ENCODE results near the gene TMEM179B. TPM values are rescaled to one million over a fixed set of nuclear protein-coding genes. Genes with fewer than 3 reads are reported as not detected.

TMEM179B gene
- total and polyA plus RNA-seq, 9 of the 15 experiments (the other 6 are each of a cell fraction or from before 2014, with no cell fraction given): 27.7 to 105 (median 37.0) TPM

DNA sequence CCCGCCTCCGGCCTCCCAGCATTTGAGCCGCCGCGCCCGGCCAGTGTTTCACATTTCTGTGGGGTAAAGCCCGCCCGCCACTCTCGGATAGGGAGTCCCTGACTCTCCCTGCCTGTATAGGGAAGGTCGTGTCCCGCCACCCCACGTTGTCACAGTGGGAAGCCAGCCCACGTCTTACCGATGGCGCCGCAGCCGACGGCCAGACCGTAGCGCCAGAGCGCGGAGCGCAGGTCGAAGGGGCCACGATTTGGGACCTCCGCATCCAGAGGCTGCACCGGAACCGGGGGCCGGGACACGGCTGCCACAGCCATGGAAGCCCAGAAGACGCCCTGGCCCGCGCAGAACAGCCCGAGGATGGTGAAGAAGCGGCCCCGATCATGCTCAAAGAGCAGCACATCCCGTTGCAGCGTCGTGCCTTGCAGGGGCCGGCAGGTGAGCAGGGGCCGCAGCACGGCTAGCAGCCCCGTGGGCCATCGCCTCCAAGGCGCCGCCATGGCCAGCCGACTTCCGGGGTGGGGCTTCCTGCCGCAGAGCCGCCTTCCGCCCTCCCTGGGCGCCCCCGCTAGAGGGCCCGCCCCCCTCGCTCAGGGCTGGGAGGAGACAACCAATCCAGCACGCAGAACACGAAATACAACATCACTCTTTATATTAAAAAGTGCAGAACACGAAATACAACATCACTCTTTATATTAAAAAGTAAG is 4.4 kb downstream of the TMEM179B start, which contains the start of gene TMEM223 (continued):
- TF ChIP-seq SAP30 (IDR thresholded peaks at IDR 0.05; ENCODE audit: borderline replicate concordance, insufficient read depth, low read depth, low read length, poor library complexity, severe bottlenecking) (peak; percentile 88), ETV5 (CRISPR knock-in tag; IDR thresholded peaks at IDR 0.05; ENCODE audit: low read depth) (peak; percentile 93), PHB (CRISPR knock-in tag; IDR thresholded peaks at IDR 0.05) (0 out of 2 replicates have a peak, but pooled peaks have one; percentile 38), HIVEP1 (CRISPR knock-in tag; IDR thresholded peaks at IDR 0.05) (no peak), ZBTB17 (CRISPR knock-in tag; IDR thresholded peaks at IDR 0.05) (peak; percentile 81), TAF7 (tag; IDR thresholded peaks at IDR 0.05) (peak; percentile 69), HNRNPUL1 (IDR thresholded peaks at IDR 0.05; ENCODE audit: low read length) (no peak), MCM7 (IDR thresholded peaks at IDR 0.05) (no peak), KAT7 (CRISPR knock-in tag; IDR thresholded peaks at IDR 0.05; ENCODE audit: borderline replicate concordance) (peak; percentile 91), SPI1 (IDR thresholded peaks at IDR 0.05; ENCODE audit: borderline replicate concordance, low read depth, low read length) (0 out of 2 replicates have a peak, but pooled peaks have one; percentile 17), ZFX (CRISPR knock-in tag; IDR thresholded peaks at IDR 0.05) (peak; percentile 83), ETS2 (tag; IDR thresholded peaks at IDR 0.05; ENCODE audit: borderline replicate concordance, poor library complexity, severe bottlenecking) (no peak), SIN3A (IDR thresholded peaks at IDR 0.05; ENCODE audit: borderline replicate concordance in 2 of 2, control insufficient read depth in 1 of 2, low read depth in 2 of 2, low read length in 2 of 2) (peak; percentile 86 to 94; a peak in 3 of 4 replicates), L3MBTL2 (IDR thresholded peaks at IDR 0.05) (peak; percentile 55; the same call in 1 of the 2 replicates)
- TF ChIP-seq, protein P1, sequence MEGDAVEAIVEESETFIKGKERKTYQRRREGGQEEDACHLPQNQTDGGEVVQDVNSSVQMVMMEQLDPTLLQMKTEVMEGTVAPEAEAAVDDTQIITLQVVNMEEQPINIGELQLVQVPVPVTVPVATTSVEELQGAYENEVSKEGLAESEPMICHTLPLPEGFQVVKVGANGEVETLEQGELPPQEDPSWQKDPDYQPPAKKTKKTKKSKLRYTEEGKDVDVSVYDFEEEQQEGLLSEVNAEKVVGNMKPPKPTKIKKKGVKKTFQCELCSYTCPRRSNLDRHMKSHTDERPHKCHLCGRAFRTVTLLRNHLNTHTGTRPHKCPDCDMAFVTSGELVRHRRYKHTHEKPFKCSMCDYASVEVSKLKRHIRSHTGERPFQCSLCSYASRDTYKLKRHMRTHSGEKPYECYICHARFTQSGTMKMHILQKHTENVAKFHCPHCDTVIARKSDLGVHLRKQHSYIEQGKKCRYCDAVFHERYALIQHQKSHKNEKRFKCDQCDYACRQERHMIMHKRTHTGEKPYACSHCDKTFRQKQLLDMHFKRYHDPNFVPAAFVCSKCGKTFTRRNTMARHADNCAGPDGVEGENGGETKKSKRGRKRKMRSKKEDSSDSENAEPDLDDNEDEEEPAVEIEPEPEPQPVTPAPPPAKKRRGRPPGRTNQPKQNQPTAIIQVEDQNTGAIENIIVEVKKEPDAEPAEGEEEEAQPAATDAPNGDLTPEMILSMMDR (IDR thresholded peaks at IDR 0.05 in 2 of 3, conservative IDR thresholded peaks at IDR 0.05 in 1 of 3; ENCODE audit: insufficient read depth in 2 of 3, low read depth in 1 of 3, low read length in 3 of 3): peak in 1 of 3 experiments; percentile 16; a peak in 2 of 6 replicates
- TF ChIP-seq, protein P2, sequence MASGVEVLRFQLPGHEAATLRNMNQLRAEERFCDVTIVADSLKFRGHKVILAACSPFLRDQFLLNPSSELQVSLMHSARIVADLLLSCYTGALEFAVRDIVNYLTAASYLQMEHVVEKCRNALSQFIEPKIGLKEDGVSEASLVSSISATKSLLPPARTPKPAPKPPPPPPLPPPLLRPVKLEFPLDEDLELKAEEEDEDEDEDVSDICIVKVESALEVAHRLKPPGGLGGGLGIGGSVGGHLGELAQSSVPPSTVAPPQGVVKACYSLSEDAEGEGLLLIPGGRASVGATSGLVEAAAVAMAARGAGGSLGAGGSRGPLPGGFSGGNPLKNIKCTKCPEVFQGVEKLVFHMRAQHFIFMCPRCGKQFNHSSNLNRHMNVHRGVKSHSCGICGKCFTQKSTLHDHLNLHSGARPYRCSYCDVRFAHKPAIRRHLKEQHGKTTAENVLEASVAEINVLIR (CRISPR knock-in tag; IDR thresholded peaks at IDR 0.05): no peak
- TF ChIP-seq, protein P3, sequence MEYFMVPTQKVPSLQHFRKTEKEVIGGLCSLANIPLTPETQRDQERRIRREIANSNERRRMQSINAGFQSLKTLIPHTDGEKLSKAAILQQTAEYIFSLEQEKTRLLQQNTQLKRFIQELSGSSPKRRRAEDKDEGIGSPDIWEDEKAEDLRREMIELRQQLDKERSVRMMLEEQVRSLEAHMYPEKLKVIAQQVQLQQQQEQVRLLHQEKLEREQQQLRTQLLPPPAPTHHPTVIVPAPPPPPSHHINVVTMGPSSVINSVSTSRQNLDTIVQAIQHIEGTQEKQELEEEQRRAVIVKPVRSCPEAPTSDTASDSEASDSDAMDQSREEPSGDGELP (CRISPR knock-in tag; IDR thresholded peaks at IDR 0.05; ENCODE audit: borderline replicate concordance): peak; percentile 78; the same call in 1 of the 2 replicates
- TF ChIP-seq, protein P4, sequence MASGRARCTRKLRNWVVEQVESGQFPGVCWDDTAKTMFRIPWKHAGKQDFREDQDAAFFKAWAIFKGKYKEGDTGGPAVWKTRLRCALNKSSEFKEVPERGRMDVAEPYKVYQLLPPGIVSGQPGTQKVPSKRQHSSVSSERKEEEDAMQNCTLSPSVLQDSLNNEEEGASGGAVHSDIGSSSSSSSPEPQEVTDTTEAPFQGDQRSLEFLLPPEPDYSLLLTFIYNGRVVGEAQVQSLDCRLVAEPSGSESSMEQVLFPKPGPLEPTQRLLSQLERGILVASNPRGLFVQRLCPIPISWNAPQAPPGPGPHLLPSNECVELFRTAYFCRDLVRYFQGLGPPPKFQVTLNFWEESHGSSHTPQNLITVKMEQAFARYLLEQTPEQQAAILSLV (tag; IDR thresholded peaks at IDR 0.05): no peak
- TF ChIP-seq, protein P5, sequence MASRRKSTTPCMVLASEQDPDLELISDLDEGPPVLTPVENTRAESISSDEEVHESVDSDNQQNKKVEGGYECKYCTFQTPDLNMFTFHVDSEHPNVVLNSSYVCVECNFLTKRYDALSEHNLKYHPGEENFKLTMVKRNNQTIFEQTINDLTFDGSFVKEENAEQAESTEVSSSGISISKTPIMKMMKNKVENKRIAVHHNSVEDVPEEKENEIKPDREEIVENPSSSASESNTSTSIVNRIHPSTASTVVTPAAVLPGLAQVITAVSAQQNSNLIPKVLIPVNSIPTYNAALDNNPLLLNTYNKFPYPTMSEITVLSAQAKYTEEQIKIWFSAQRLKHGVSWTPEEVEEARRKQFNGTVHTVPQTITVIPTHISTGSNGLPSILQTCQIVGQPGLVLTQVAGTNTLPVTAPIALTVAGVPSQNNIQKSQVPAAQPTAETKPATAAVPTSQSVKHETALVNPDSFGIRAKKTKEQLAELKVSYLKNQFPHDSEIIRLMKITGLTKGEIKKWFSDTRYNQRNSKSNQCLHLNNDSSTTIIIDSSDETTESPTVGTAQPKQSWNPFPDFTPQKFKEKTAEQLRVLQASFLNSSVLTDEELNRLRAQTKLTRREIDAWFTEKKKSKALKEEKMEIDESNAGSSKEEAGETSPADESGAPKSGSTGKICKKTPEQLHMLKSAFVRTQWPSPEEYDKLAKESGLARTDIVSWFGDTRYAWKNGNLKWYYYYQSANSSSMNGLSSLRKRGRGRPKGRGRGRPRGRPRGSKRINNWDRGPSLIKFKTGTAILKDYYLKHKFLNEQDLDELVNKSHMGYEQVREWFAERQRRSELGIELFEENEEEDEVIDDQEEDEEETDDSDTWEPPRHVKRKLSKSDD (conservative IDR thresholded peaks at IDR 0.05; ENCODE audit: low read length): no peak
